CD4-positive, alpha-beta T cell treated with Interleukin-15 for 4 hours (primary cell): Measurements from ENCODE around the gene RNF13.
"Not testable (repeated sequence)": the region's sequence is repeated elsewhere in the genome, so short reads cannot be mapped to it uniquely, and the experiment has no call there.

Source experiments
- DNase-seq: peaks from one replicate; pipeline ENCODE4 v3.0.0-alpha.2; 2020; ENCODE audit warnings: low spot score

The RNF13 gene

DNA sequence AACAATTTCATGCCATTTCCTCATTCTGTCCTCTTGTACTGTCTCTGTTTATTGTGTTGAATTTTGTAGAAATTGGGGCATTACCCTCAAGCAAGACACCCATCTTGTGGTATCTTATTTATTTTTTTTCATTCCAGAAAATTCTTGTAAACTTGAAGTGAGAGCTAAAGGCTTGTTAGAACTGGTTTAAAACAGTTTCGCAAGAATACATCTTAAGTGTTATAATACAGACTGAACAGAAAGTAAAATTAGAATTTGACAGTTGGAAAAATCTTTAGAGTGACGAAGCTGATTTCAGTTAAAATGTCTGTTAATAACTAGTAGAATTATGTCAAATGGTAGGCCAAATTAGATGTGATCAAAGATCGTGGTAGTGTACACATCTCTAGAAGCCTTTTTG, 26.9 kb downstream of the RNF13 start:
- no peak for DNase-seq

DNA sequence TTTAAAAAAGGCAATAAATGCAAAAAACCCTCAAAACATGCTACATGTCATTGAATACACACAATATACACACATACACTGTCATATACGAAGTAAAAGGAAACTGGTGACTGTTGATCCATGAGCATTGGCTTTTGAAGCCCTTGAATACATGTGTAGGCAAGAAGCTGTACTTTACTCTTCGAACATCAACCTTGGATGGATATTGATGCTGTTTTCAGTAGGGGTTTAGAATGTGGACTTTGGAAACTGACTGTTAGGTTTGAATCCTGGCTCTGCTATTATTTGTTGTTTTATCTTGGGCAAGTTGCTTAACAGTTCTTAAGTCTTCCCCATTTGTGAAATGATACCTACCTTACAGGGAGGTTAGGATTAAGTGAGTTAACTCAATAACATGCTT, 30.5 kb downstream of the RNF13 start:
- DNase-seq, result no peak

DNA sequence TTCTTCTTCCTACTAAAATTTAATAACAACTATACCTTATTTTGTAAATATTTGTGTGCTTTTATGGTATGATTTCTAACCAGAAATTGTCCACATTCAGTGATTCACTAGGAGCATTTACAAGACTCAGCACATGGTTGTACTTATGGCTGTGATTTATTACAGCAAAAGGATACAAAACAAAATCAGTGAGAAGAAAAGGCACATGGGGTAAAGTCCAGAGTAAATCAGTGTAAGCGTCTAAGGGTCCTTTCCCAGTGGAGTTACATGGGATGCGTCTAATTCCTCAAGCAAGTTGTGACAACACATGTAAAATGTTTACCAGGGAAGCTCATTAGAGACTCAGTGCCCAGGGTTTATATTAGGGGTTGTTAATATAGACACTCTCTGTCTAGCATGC, 31.1 kb downstream of the RNF13 start:
- DNase-seq, result no peak

DNA sequence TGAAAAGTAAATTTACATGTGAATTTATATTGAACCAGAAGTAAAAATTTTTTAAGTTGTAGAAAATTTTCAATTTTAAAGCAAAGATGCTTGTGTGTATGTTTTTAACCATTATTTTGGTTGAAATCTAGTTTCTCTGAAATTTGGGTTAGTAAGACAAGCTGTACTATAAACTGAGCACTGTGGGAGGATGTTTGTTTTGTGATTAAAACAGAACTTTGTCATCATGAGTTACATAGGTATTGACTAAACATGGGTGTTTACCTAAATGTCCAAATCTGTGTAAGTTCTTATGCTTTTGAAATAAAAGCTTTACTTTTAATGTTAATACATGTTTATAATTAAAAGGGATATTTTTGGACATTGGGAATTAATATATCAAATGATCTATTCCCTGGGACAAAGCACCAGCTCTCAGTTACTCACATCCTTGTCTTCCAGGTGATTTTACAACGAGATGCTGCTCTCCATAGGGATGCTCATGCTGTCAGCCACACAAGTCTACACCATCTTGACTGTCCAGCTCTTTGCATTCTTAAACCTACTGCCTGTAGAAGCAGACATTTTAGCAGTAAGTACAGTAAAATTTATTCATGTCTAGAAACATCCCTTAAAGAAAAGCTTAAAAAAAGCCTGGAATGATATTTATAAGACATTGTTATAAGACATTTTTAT, 32.7 kb downstream of the RNF13 start:
- DNase-seq, result no peak

DNA sequence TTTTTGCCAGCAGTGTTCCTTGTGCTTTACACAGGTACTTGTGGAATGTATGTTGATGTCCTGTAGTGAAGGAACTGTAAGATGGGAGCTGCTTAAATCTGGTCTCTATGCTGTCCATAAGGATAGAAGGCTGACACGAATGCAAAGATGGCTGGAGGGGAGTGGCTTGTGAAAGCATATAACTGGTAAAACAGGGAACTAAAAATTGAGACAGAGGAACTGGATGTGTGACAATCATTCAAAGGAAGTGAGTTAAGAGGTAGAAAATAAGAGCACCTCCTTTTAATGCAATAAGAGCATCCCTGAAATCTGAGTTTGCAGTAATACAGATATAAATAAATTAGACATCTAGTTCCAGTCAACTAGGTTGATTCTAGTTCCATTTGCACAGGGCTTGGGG, 35.2 kb downstream of the RNF13 start:
- no peak for DNase-seq

DNA sequence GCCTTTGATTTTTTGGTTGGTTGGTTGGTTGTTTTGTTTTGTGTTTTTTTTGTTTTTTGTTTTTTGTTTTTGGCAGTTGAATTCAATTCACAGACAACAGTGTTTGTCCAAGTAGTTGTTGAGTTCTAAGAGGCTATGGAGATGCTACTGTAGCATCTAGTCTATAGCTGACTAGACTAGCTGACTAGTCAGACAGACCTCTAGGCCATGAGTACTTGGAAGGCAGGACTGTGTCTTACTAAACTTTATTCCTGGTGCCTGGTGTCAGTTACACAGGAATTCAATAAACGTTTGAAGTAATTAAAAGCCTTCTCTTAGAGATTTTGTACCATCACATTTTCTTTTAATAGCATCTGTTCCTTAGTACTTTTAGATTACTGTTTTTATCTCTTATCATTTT, 35.7 kb downstream of the RNF13 start:
- DNase-seq, result no peak

DNA sequence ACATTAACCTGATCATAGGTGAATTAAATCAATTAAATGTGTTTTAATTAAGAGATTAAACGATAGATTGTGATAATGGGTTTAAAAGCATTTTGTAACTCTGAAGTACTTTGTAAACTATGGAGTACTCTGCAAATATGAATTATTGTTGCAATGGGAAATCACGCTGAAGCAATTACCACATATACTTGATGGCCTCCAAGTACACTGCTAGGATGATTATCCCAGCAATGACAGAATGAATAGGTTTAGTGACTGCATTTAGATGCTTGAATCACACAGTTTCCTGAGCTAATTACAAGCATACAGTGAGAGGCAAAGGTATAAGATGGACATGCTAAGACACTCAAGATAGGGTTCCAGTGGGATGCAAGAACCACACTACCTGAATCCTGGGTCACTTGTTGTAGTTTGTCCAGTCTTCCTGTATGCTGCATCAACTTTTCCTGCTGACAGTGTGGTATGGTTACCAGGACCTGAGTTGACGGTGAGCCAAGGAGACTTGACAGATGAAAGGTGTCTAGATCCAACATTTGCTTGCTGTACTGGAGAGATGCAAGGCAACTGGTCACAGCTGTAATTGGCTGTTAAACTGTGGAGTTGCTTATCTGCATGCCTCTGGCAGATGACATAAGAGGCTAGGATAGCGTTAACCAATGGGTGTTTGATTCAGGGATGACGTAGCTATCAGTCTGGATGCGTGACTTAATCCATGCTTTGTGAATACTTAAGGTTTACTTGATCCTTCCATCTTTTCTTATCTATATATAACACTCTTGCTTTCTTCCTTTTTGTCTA, 38.0 kb downstream of the RNF13 start:
- DNase-seq, result no peak

DNA sequence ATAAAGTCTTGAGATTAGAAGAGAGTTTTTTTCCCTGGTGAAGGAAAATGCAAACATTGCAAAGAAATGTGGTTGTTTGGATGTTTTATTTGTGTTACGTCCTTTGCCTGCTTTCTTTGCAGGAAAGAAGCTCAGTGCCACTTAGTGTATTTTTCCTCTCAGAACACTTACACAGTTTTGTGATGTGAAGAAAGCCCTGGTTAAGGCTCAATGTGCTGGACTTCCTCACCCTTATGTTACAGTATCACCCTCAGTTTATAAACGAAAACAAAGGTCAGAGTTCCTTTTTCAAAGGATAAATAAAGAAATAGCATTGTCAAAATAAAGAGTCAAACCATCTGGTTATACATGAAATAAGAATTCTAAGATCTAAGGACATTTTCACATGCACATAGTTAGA, 45.9 kb downstream of the RNF13 start:
- no peak for DNase-seq

DNA sequence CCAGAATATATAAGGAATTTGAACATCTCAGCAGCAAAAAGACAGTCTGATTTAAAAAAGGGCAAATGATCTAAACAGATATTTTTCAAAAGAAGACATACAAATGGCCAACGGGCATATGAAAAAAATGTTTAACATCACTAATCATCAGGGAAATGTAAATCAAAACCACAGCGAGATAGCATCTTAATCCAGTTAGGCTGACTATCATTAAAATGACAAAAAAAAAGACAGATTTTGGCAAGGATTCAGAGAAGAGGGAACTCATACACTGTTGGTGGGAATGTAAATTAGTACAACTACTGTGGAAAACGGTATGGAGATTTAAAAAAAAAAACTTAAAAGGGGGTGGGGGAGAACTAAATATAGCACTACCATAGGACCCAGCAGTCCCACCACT, 47.9 kb downstream of the RNF13 start:
- no peak for DNase-seq

DNA sequence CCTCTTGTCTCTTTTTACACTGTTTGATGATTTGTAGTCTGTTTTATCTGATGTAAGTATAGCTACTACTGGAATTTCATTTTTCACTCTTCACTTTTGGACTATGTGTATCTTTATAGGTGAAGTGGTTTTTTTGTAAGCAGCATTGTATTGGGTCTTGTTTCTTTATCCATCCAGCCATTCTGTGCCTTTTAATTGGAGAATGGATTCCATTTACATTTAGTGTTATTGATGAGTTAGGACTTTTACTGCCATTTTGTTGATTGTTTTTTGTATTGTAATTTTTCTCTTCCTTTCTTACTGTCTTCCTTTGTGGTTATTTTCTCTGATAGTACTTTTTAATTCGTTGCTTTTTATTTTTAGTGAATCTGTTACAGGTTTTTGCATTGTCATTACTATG, 54.5 kb downstream of the RNF13 start:
- no peak for DNase-seq

DNA sequence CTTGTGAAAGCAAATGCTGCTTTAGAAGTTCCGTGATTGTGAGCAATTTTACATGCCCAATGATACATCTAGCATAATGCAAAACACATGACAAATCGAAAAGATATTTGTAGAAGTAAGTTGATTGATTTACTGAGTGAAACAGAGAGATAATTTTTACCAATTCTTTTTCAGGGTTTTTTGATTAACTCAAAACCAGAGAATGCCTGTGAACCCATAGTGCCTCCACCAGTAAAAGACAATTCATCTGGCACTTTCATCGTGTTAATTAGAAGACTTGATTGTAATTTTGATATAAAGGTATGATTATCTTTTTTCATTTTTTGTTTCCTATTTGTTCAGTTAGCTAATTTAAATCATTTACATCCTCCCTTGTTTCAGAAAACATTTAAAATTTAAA, 58.8 kb downstream of the RNF13 start:
- no peak for DNase-seq

DNA sequence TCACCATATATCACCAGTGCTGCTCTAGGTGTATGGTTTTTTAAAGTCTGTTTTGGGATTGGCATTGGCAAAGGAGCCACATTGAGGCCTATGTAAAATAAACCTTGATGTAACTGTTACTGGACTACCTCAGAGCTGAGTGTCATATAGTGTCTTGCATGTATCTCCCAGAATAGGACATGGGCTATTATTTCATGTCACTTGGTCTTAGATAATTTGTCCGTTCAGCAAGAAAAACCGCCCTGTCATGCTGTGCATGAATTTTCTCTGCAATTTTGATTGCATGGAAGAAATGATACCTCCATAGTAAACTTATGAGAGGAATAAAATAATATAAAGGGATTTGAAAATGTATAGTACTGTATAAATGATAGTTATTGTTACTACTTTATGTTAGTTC, 59.6 kb downstream of the RNF13 start:
- no peak for DNase-seq

DNA sequence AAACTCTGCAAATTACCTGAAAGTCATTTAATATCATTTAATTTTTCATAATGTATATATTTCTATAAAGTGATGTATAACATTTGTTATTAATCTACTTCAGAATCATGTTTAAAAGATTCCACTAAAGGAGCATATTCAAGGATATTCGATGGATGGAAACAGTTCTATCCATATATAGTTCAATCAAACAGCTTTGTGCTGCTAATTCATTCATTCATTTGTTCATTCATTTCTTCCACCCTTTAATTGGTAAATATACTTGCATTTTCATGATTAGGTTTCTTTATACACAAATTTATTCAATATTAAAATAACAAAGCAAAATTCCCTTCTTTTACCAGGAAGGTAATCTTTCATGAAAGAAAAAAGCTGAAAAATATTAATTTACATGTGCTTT, 64.7 kb downstream of the RNF13 start:
- no peak for DNase-seq

DNA sequence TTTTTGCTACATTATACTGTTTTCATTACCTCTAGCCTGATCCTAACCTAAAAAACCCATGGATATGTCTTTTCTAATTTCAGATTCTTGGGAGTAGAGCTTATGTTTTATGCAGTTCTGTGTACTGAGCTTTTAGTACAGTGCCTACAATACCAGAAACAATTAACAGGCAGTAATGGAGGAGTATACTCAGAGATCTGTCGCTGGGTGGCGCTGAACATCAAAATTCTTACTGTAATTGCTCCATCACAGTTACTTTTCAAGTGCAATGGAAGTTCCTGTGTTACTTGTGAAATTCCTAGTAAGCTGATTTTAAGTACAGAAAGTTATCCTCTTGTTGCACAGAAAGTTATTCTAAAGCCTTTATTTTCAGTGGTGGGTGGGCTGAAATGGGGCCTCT, 66.9 kb downstream of the RNF13 start:
- DNase-seq, result peak; percentile 17

DNA sequence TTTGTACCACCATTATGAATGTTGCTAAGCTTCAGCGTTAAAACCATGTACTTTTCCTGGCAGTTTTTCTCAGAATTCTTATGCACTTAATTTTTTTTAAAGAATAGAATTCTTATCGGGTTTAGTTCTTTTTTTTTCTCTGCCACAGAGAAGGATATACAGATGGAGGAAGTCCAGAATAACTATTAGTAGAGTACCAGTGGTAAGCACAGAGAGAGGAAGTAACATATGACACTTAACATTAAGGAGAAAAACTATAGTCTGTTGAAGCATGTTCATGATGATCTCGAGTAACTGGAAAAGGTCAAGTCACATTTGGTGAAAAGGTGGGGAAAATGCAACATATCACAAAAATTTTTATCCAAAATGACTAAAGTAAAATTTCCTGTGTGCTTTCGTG, 68.9 kb downstream of the RNF13 start:
- DNase-seq, result no peak

DNA sequence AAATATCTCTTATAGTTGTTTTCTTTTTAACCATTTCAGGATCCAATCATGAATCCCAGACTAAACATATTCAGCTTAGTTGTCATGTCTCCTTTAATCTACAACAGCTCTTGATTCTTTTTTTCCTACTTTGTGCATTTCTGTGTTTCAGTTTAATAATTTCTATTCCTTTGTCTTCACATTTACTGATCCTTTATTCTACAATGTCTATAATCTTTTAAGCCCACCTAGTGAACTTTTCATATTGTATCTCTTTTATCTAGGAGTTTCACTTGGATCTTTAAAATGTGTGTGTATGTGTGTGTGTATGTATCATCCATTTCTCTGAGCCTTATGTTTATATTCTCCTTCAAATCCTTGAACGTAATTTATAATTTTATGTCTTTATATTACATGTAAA, 70.1 kb downstream of the RNF13 start:
- no peak for DNase-seq

DNA sequence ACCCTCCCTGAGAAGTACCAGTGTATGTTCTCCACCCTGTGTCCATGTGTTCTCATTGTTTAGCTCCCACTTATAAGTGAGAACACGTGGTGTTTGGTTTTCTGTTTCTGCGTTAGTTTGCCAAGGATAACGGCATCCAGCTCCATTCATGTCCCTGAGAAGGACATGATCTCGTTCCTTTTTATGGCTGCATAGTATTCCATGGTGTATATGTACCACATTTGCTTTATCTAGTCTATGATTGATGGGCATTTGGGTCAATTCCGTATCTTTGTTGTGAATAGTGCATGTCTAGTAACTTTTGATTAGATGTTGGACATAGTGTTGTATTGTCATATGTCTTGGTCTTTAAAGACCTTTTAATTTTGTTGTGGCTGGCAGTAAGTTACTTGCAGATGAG, 70.8 kb downstream of the RNF13 start:
- not testable (repeated sequence) for DNase-seq

DNA sequence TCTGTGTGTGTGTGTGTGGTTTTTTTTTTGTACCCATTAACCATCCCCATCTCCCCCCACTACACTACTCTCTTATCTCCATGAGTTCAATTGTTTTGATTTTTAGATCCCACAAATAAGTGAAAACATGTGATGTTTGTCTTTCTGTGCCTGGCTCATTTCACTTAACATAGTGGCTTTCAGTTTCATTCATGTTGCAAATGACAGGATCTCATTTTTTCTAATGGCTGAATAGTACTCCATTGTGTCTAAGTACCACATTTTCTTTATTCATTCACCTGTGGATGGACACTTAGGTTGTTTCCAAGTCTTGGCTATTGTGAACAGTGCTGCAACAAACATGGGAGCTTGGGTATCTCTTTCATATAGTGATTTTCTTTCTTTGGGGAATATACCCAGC, 71.8 kb downstream of the RNF13 start:
- not testable (repeated sequence) for DNase-seq

DNA sequence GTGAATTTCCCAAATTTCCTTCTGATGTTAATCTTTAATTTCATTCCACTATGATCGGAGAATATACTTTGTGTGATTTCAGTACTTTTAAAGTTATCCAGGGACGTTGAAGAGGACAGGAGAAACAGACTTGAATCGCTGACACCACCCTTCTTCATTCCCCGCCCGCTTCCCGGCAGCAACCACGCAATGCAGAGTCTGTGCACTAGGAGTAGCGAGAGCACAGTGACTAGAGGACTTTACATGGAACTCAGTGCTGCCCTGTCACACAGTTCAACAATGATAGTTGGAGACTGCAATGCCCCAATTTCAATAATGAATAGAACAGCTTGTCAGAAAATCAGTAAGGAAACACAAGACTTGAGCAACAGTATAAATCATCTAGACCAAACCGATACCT, 73.9 kb downstream of the RNF13 start:
- DNase-seq, result no peak

DNA sequence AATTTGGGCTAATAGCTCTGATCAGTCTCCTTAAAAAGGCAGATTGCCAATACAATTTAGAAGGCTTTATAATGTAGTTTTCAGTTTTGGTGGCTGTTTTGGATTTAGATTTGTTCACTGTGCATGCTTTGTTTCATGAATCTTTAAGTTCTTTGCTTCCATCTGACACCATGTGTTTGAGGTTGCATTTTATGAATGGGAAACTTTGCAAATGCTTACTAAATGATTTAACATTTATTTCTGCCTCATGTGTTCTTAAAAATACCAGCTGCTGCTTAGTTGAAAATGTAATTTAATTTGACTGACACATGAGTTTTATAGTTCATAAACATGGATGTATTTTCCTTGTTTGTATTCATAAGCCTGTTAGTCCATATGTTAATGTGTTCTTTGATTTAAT, 78.6 kb downstream of the RNF13 start:
- no peak for DNase-seq

DNA sequence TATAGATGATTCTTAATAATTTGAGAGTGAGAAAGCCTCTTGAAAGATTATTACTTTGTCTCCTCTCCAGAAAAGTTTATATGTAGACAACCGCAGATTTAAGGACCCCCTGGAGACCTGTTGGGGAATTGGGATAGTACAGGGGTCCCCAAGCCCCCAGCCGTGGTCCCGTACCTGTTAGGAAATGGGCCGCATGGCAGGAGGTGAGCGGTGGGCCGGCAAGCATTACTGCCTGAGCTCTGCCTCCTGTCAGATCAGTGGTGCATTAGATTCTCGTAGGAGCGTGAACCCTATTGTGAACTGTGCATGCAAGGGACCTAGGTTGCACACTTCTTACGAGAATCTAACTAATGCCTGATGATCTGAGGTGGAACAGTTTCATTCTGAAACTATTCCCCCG, 79.4 kb downstream of the RNF13 start:
- no peak for DNase-seq

DNA sequence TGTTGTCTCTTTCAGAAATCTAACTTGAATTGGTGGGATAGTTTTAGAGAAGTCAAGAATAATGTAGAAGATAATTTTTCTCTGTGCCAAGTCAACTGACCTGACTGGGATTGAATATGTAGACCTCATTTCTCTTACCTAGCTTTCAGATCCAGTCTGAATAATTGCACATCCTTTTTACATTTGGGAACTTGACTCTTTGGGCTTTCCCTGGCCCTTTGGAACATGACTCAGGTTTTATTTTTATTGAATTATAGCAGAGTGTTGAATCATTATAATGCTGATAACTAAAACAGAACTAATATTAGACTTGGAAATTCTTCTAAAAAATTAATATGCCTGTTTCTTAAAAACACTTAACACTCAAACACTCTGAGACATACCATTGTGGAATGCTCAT, 81.2 kb downstream of the RNF13 start:
- no peak for DNase-seq

DNA sequence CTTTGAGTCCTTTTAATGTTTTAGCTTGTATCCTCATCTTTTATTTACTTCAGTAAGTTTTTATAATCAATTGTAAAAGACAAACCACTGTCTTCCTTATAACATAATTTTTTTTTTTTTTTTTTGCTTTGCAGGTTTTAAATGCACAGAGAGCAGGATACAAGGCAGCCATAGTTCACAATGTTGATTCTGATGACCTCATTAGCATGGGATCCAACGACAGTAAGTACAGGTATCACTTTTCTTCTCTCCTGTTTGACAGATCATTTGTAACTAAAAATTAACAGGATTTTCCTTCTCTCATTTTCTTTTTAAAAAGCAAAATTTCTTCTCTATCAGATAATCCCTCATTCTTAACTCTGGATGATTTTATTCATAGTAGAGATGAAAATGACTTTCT, 82.3 kb downstream of the RNF13 start:
- DNase-seq, result no peak

DNA sequence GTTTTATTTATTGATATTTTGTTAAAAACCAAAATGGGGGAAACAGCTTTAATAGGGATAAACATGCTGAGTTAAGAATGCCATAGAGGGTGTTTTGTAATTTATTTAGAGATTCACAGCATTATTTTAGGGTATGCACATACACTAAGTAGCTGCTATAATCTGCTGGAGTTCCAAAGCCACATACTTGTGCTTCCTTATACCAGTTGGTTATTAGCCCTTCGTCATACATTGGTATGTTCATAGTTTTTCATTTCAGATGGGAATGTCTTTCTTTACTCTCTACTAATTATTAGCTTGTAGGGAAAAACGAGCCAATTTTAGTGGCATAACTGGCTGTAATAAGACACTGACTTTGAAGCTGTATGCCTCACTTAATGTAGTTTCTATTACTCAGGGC, 82.8 kb downstream of the RNF13 start:
- no peak for DNase-seq
